BLaER1 treated with 17β-estradiol and CSF1 and Interleukin-3, amounts not matched to agents 10 nM and 100 nM (cell line): ENCODE measurements around the gene DISP2.

ENCODE experiments used
- H3K27ac ChIP-seq, 11 experiments: shearing (Covaris generic); formaldehyde crosslinking; 2 replicates each; pipeline ENCODE4 v1.8.1; 2022
- H3K27me3 ChIP-seq, 11 experiments: shearing (Covaris generic); formaldehyde crosslinking; 2 replicates each; pipeline ENCODE4 v1.8.1; 2022
- H3K36me3 ChIP-seq, 11 experiments: shearing (Covaris generic); formaldehyde crosslinking; 2 replicates each; pipeline ENCODE4 v1.8.1; 2022
- H3K4me1 ChIP-seq, 10 experiments: shearing (Covaris generic); formaldehyde crosslinking; 2 replicates each; pipeline ENCODE4 v1.8.1; 2022
- H3K4me2 ChIP-seq, 11 experiments: shearing (Covaris generic); formaldehyde crosslinking; 2 replicates each; pipeline ENCODE4 v1.8.1; 2022
- H3K4me3 ChIP-seq, 10 experiments: shearing (Covaris generic); formaldehyde crosslinking; 2 replicates each; pipeline ENCODE4 v1.8.1; 2022
- H3K9ac ChIP-seq, 11 experiments: shearing (Covaris generic); formaldehyde crosslinking; 2 replicates each; pipeline ENCODE4 v1.8.1; 2022
- H3K9me3 ChIP-seq, 11 experiments: shearing (Covaris generic); formaldehyde crosslinking; replicated peaks in 1 of 11; 2 replicates each; pipeline ENCODE4 v1.8.1; 2022
- H4K20me1 ChIP-seq, 11 experiments: shearing (Covaris generic); formaldehyde crosslinking; 2 replicates each; pipeline ENCODE4 v1.8.1; 2022
- Cebpa-rat ChIP-seq, 11 experiments: shearing (Covaris generic); IDR thresholded peaks; 2 replicates each; pipeline ENCODE4 v1.8.1; 2022

Gene DISP2

GRCh38 chr15:40323953-40324937 lies 33.8 kb upstream of the DISP2 start:
- Histone ChIP-seq H3K4me3 (peak overlapping the region; percentile 78 to 98 (median 90)), H4K20me1 (peaks cover 0 to 28% (median 3%) of the 10 kb centered on the region in 11 experiments; a peak in 8 of 22 replicates), H3K27ac (peak overlapping the region; percentile 59 to 87 (median 69)), H3K27me3 (peaks cover 0 to 45% (median 37%) of the 10 kb centered on the region in 11 experiments; a peak in 18 of 22 replicates), H3K9me3 (no peaks in the 10 kb centered on the region), H3K4me2 (peak overlapping the region; percentile 95 to 100 (median 98)), H3K9ac (peak overlapping the region; percentile 74 to 98 (median 85)), H3K36me3 (peaks cover 0 to 21% (median 6%) of the 10 kb centered on the region in 11 experiments; a peak in 9 of 22 replicates), H3K4me1 (peaks cover 48 to 63% (median 55%) of the 10 kb centered on the region in 10 experiments)
- TF ChIP-seq Cebpa-rat (IDR thresholded peaks at IDR 0.05) = no peak

- no peak for TF ChIP-seq Cebpa-rat (IDR thresholded peaks at IDR 0.05)
- peaks cover 0 to 45% (median 37%) of the 10 kb centered on the region in 11 experiments; a peak in 18 of 22 replicates for H3K27me3 ChIP-seq
- H3K4me1 ChIP-seq = peaks cover 57 to 73% (median 65%) of the 10 kb centered on the region in 10 experiments
- peak overlapping the region; percentile 95 to 100 (median 98) for H3K4me2 ChIP-seq
- peak overlapping the region in 4 of 11 experiments; percentile 85 to 98 (median 91); a peak in 7 of 22 replicates for H3K9ac ChIP-seq
- peak overlapping the region; percentile 78 to 98 (median 90); a peak in 19 of 20 replicates for H3K4me3 ChIP-seq
- no peaks in the 10 kb centered on the region for H3K9me3 ChIP-seq
- H4K20me1 ChIP-seq = peaks cover 0 to 28% (median 3%) of the 10 kb centered on the region in 11 experiments; a peak in 8 of 22 replicates
- peaks cover 0 to 26% (median 6%) of the 10 kb centered on the region in 11 experiments; a peak in 9 of 22 replicates for H3K36me3 ChIP-seq
- H3K27ac ChIP-seq = peak overlapping the region in 2 of 11 experiments; percentile 80 to 87; a peak in 4 of 22 replicates
Measured at GRCh38 chr15:40325188-40325587, 32.8 kb upstream of the DISP2 start.

GRCh38 chr15:40325700-40326099 lies 32.3 kb upstream of the DISP2 start:
- H3K36me3 ChIP-seq = peaks cover 0 to 26% (median 6%) of the 10 kb centered on the region in 11 experiments; a peak in 9 of 22 replicates
- TF ChIP-seq Cebpa-rat (IDR thresholded peaks at IDR 0.05) = no peak
- no peaks in the 10 kb centered on the region for H3K9me3 ChIP-seq
- peak overlapping the region in 2 of 11 experiments; percentile 80 to 87; a peak in 4 of 22 replicates for H3K27ac ChIP-seq
- H3K27me3 ChIP-seq = peaks cover 0 to 45% (median 37%) of the 10 kb centered on the region in 11 experiments; a peak in 18 of 22 replicates
- peak overlapping the region; percentile 95 to 100 (median 98) for H3K4me2 ChIP-seq
- peak overlapping the region in 2 of 11 experiments; percentile 95 to 98; a peak in 4 of 22 replicates for H3K9ac ChIP-seq
- H4K20me1 ChIP-seq = peaks cover 0 to 28% (median 3%) of the 10 kb centered on the region in 11 experiments; a peak in 8 of 22 replicates
- H3K4me1 ChIP-seq = peaks cover 62 to 76% (median 69%) of the 10 kb centered on the region in 10 experiments
- peak overlapping the region in 7 of 10 experiments; percentile 85 to 98 (median 90); a peak in 10 of 20 replicates for H3K4me3 ChIP-seq

- Histone ChIP-seq H3K9ac (peak overlapping the region in 1 of 11 experiments; percentile 69; a peak in 1 of 22 replicates), H3K27ac (no peak overlapping the region), H3K9me3 (no peaks in the 10 kb centered on the region), H3K27me3 (peaks cover 0 to 45% (median 37%) of the 10 kb centered on the region in 11 experiments; a peak in 18 of 22 replicates), H3K36me3 (peaks cover 0 to 40% (median 6%) of the 10 kb centered on the region in 11 experiments; a peak in 9 of 22 replicates), H4K20me1 (peaks cover 0 to 28% (median 3%) of the 10 kb centered on the region in 11 experiments; a peak in 8 of 22 replicates), H3K4me3 (peak overlapping the region in 1 of 10 experiments; percentile 98; a peak in 2 of 20 replicates), H3K4me1 (peaks cover 77 to 88% (median 82%) of the 10 kb centered on the region in 10 experiments), H3K4me2 (peak overlapping the region; percentile 32 to 98 (median 95); a peak in 21 of 22 replicates)
- TF ChIP-seq Cebpa-rat (IDR thresholded peaks at IDR 0.05) = no peak
Measured at GRCh38 chr15:40327457-40327856, 30.6 kb upstream of the DISP2 start.

GRCh38 chr15:40328176-40328575 lies 29.8 kb upstream of the DISP2 start:
- H3K4me2 ChIP-seq = peak overlapping the region; percentile 32 to 98 (median 95); a peak in 21 of 22 replicates

GRCh38 chr15:40328751-40329150 lies 29.3 kb upstream of the DISP2 start:
- no peaks in the 10 kb centered on the region for H3K9me3 ChIP-seq
- H3K27me3 ChIP-seq = peaks cover 0 to 43% (median 36%) of the 10 kb centered on the region in 11 experiments; a peak in 18 of 22 replicates
- H3K4me1 ChIP-seq = peaks cover 83 to 94% (median 89%) of the 10 kb centered on the region in 10 experiments
- TF ChIP-seq Cebpa-rat (IDR thresholded peaks at IDR 0.05) = no peak
- H3K4me2 ChIP-seq = peak overlapping the region; percentile 32 to 98 (median 95); a peak in 21 of 22 replicates
- H3K27ac ChIP-seq = peak overlapping the region in 2 of 11 experiments; percentile 12 to 33; a peak in 2 of 22 replicates
- H3K36me3 ChIP-seq = peaks cover 0 to 40% (median 6%) of the 10 kb centered on the region in 11 experiments; a peak in 9 of 22 replicates
- peak overlapping the region in 3 of 11 experiments; percentile 19 to 69 (median 27); a peak in 4 of 22 replicates for H3K9ac ChIP-seq
- peak overlapping the region in 1 of 10 experiments; percentile 12; a peak in 2 of 20 replicates for H3K4me3 ChIP-seq
- peaks cover 0 to 27% (median 3%) of the 10 kb centered on the region in 11 experiments; a peak in 8 of 22 replicates for H4K20me1 ChIP-seq

More at GRCh38 chr15:40328176-40328575, 29.8 kb upstream of the DISP2 start:
- H4K20me1 ChIP-seq = peaks cover 0 to 28% (median 3%) of the 10 kb centered on the region in 11 experiments; a peak in 8 of 22 replicates
- peaks cover 0 to 40% (median 6%) of the 10 kb centered on the region in 11 experiments; a peak in 9 of 22 replicates for H3K36me3 ChIP-seq
- no peak for TF ChIP-seq Cebpa-rat (IDR thresholded peaks at IDR 0.05)
- H3K27me3 ChIP-seq = peaks cover 0 to 45% (median 37%) of the 10 kb centered on the region in 11 experiments; a peak in 18 of 22 replicates
- H3K4me3 ChIP-seq = peak overlapping the region in 1 of 10 experiments; percentile 12; a peak in 2 of 20 replicates
- H3K27ac ChIP-seq = 0 out of 22 replicates have a peak overlapping the region, but pooled peaks of 2 of the 11 experiments have one; percentile 12 to 33
- H3K4me1 ChIP-seq = peaks cover 77 to 88% (median 83%) of the 10 kb centered on the region in 10 experiments
- no peaks in the 10 kb centered on the region for H3K9me3 ChIP-seq
- H3K9ac ChIP-seq = peak overlapping the region in 3 of 11 experiments; percentile 19 to 69 (median 27); a peak in 4 of 22 replicates

GRCh38 chr15:40329804-40330203 lies 28.2 kb upstream of the DISP2 start:
- Histone ChIP-seq H3K36me3 (peaks cover 0 to 40% (median 6%) of the 10 kb centered on the region in 11 experiments; a peak in 9 of 22 replicates), H3K27ac (peak overlapping the region in 3 of 11 experiments; percentile 29 to 40 (median 31); a peak in 4 of 22 replicates), H3K9me3 (no peaks in the 10 kb centered on the region), H3K4me2 (peak overlapping the region; percentile 64 to 98 (median 95)), H3K27me3 (peaks cover 0 to 33% (median 26%) of the 10 kb centered on the region in 11 experiments; a peak in 18 of 22 replicates), H3K4me3 (no peak overlapping the region), H4K20me1 (peaks cover 0 to 17% (median 0%) of the 10 kb centered on the region in 11 experiments; a peak in 8 of 22 replicates), H3K9ac (peak overlapping the region in 2 of 11 experiments; percentile 28 to 30; a peak in 4 of 22 replicates), H3K4me1 (peaks cover 86 to 100% (median 95%) of the 10 kb centered on the region in 10 experiments)
- no peak for TF ChIP-seq Cebpa-rat (IDR thresholded peaks at IDR 0.05)
